ENCODE measurements around the gene ZFAND3.

ZFAND3 gene

DNA sequence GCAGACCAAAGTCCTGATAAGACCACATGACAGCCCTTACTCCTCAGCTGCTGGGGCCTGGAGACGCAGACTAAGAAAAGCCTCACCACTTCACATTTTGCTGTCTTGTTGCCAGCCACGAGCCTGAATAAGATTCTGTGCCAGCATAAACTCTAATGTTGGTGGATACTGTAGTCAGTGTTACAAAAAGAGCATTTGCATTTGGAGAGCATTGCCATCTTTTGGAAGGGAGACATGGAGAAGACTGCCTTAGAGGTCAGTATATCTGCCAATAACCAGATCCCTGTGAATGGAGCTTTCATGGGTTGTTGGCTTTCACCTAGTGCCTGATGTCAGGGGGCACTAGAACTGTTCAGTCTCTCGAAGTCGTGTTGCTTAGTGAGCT lies 315.2 kb downstream of the ZFAND3 start:
- DNase-seq (ENCODE audit: low read depth in 2 of 2): no peak

DNA sequence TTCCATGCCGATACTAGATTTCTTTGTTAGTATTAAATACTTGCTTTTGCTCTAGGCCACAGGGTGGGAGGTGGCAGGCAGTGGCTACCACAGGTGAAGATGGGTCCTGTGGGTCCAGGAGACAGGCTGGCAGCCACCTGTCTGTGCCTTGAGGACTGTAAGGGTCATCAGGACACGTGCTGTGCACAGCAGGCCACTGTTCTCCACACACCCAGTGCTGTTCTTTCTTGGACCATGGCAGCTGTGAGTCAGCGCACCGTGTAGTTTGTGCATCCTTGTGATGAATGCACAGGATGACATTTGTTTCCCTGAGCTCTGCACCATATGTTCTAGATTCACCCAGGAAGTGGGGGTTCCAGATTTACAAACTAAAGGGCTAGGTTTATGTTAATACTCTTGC lies 317.0 kb downstream of the ZFAND3 start:
- no peak for DNase-seq (ENCODE audit: low read depth in 2 of 2)

DNA sequence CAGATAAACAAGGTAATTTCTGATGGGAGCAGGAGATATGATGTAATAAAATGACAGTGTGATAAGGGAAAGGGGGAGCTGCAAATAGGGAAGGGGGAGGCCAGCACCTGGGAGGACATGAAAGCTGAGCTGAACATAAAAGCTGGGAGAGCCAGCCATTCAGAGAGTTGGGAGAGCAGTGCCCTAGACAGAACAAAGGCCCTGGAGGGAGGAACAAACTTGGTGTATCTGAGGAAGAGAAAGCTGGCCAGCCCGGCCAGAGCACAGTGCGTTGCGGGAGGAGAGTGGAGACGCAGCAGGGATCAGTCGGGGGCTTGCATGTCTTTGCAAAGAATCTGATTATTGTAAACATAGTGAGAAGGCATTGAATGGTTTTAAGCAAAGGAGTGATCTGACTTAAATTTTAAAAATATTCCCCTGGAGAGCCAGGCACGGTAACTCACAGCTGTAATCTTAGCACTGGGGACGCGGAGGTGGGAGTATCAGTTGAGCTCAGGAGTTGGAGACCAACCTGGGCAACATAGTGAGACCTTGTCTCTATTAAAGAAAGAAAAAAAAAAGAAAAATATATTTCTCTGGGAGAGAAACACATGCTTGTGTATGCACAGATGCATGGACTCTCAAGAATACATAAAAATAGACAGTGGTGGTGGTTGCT lies 318.2 kb downstream of the ZFAND3 start:
- DNase-seq (ENCODE audit: low read depth in 2 of 2): no peak

DNA sequence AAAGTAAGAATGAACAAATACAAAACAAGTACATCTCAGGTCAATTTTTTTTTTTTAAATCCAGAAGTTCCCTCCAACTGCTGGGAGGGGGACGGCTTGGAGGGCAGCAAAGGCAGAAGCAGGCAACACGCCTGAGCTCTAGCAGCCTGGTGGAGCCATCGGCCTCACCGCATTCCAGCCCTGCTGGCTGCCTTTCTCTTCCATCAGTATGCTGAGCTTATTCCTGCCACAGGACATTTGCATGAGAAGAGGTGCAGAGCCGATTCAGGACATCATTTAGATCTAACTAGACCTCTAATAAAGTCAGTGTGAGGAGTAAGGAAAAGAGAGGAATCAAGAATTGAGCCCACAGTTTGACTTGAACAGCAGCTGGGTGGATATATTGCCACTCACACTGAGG lies 318.8 kb downstream of the ZFAND3 start:
- DNase-seq (ENCODE audit: low read depth in 2 of 2): no peak

DNA sequence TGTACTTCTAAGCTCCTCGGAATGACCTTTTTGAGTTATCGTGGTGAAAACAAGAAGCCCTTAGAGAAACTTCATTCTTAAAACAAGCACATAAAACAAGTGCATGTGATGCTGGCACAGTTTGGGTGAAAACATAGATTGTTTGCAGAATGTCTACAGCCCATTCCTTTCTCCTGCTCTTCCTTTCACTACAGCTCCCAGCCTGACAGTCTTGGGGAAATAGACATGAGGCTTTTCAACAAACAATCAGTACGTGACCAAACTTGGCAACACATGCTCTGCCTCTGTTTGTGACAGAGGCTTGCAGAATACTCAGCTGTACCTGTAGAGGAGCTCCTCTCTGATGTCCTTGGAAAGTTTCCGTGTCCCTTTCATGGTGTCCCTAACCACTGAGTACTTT lies 321.6 kb downstream of the ZFAND3 start:
- no peak for DNase-seq (ENCODE audit: low read depth in 2 of 2)

DNA sequence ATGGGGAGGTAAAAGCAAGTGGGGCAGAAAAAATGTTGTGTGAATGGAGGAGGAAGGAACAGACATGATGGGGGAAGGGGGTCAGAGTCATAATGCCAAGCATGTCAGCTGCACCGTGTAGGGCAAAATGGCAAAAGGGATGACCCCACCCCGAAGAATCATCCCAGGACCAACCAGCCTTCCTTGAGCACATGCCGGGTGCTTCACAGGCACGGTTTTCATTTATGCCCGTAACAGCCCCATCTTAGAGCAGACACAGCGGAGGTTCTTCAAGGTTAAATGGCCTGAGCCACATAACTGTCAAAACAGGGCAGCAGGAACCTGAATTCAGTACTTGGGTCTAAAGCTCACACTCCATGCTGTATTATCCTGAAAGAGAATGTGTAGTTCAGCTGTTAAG lies 322.2 kb downstream of the ZFAND3 start:
- no peak for DNase-seq (ENCODE audit: low read depth in 2 of 2)

DNA sequence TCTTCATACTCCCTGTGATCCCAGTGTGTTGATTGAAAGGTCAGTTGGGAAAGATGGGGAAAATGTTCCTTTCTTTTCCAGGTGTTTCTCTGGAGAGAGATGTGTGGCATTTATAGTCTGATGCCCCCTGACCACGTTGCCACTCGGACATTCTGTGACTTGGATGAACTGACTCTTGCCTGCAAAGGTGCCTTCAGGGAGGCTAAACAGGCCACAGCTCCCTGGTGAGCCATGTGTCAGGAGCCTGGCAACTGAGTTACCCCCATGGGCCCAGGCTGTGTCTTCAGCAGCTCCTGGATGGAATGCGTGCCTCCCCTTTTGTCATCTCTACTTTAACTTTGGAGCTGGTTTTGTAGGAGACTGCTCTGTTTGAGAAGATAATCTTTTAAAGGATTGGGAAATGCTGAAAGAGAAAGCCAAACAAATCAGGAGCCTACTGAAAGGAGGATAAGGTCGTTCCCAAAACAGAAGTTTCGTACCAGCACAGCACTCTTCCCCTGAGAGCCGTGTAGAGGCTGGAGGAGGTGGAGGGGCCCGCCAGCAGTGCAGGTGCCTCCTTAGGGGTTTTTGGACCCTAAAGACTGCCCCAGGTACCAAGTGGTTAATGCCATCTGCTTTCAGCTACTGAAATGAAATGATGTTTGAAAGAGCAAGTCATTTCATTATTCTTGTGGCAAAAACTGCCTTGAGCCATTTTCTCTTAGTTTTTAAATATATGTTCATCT lies 322.8 kb downstream of the ZFAND3 start:
- DNase-seq (ENCODE audit: low read depth in 2 of 2): no peak

DNA sequence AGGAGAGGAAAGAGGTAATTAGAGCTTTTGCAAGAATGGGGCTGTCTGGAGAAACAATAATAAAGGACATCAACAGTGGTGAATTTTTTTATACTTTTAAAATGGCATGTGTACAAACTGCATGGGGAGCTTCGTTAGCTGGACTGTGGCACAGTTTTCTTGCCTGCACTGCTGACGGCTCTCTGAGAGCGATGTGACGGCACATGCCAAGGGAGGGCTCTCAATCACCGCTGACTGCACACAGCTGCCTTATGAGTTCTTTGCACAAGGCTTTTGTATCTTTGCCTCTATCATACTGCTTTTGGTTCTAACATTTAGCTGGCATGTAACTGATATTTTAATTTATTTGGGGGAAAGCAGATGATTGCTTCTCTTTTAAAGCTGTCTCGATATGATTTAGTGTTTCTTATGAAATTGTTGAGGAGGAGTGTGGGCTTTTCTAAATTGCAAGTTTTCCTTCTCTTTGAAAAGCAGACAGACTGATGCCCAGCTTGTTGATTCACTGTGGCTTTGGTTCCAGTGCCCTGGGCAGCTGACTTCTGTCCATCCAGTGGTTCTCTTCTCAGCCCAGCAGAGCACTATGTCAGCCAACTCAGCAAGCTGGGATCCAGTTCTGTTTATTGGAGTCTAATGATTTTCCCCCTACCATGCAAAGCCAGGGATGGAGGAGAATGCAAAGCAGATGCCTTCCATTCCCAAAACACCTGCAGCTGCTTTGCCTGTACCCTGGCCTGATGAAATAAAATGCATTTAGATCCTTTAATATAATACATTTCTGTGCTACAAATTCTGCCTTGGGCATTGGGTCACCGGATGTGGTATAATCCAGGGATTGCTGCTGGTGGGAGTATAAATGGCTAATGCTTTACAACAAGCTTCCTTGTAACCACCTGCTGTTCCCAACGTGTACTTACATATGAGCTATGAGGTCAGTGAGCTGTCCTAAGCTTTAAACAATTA lies 323.9 kb downstream of the ZFAND3 start:
- no peak for DNase-seq (ENCODE audit: low read depth in 2 of 2)

DNA sequence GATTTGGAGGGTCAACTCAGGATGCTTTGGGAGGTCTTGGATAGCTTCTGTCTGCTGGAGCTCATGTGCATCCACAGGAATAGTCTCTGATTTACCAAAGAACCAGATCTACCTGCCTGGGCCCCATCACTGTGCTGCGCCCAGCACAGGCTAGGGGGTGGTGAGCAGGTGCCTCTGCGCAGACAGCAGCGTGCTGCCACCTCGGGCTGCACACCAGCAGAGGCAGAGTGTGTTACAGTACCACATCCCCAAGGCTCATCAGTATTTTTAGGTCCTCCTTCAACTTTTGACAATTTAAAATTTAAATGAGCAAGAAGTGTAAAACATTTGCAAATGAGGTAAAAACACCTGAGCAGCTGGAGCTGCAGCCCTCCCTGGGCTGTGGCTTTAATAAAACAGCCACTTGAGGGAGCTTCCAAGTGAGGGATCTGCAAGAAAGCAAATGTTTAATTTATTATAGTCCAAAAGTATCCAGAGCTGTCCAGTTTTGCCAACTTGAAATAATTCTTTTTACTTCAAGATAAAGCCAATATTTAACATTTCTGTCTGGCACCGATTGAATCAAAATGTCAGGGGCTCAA lies 324.9 kb downstream of the ZFAND3 start:
- DNase-seq (ENCODE audit: low read depth in 2 of 2): no peak

DNA sequence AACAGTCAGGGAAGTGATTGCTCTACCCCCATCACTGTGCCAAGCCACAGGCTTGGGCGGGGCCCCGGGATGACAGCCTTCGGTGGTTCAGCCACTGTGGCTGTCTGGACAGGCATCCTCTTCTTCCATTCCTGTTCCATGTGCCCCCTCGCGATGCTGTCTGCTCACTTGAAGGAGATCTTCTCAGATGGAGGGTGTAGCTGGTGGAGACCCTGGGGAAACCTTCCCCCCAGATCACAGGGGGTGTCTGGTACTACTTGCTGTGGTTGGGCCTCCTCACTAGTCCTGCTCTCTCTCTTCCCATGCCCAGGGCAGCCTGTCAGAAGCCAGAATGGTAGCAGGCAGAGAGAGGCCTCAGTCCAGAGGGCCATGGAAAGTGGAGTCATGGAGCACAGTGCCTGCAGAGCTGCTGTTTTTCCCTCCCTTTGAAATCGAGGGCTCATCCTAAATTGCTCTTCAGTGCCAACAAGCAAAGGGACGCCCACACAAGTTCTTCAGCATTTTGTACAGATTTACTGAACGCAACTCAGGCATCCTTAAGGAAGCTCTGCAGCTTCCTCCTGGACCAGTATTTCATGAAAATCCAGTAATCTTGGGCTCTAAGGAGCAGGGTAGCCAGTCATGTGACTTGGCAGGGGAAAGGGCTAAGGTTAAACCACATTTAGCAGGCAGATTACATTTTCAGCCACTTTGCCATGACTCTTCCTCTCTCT lies 326.6 kb downstream of the ZFAND3 start:
- no peak for DNase-seq (ENCODE audit: low read depth in 2 of 2)

DNA sequence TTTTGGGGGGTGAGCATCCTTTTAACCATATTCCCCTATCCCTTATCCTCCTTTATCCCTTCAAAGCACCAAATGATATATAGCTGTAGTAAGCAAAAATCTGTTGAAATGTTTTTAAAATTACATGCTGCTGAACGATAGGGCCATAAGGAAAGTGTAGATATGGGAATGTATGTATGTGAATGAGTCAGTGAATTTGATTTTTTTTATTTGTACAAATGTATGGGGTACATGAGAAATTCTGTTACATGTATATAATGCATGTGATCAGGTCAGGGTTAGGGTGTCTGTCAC lies 327.2 kb downstream of the ZFAND3 start:
- DNase-seq (ENCODE audit: low read depth in 2 of 2): no peak

DNA sequence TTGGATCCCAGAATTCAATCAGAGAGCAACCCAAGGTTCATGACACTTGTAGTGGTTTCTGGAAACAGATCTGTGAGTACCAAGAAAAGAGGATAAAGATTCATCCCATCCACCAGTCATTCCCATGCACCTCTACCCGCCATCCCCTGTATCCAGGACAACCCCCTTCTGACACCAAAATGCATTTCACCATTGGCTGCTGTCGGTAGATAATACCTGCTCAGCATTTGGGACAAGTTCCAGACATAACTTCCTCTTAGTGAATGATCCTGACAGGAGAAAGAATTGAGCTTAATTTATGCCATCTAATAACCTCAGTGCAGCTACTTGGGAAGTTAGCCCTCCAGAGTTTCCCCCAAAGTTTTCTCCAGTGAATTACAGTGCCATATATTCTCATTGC lies 329.1 kb downstream of the ZFAND3 start:
- DNase-seq (ENCODE audit: low read depth in 2 of 2): no peak

DNA sequence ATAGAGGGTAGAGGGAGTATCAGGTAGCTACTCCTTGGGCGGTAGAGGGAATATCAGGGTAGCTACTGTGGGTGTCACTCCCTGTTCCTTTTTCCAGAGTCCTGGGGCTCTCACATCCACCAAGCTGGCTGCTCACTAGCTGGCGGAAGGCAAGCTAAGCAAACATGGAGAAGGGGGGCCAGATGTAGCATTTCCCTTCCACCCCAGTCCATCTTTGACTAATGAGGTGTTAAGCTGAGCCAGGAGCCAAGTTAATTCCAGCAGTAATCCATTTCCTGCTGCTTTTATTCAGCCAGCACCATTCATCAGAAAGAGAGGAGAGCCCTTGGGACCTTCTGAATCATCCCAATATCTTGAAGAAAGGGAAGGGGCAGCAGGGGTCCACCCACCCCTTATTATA lies 330.0 kb downstream of the ZFAND3 start:
- no peak for DNase-seq (ENCODE audit: low read depth in 2 of 2)

DNA sequence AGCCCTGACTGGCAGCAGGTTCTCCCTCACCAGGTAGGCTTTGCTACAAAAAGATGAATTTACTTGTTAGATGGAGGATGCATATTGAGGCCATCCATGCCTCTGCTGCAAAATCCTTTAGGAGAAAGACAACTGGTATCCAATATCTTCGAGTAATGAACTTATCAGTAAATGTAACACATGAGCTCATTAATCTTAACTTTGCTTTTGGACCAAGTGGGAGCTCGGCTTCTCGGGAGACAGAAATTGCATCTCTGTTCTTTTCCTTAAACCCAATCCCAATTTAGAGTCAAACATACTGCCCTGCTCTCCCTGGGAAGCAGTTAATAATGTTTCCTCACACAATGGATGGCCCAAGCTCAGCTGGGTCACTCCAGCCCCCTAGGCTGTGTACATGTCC lies 330.5 kb downstream of the ZFAND3 start:
- DNase-seq (ENCODE audit: low read depth in 2 of 2): no peak

DNA sequence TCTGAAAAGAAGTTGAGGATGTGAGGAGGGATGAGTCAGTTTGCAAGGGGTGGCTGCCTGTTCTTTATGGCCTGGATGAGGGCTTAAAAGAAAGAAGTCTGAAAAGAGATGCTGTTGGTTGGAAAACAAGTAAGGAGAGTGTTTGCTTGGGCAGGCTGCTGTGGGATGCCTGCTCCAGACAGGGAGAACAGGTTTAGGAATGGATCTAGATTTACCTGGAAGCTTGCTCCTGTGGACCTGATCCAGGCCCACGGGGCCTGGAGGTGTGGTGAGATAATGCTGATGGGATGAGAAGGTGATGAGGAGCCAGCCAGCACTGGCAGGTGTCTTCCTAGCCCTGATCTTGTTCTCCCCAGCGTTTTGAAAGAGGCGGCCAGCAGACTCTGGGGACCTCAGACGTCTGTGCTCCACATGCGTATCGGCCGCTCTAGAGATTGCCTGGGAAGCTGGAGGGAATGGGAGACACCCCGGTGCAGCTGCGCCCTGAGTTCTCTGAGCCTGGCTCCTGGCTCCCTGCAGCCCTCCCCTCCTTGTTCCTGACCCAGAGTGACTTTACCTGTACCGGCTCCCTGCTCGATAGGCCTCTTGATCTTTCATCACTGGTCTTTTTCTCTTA lies 331.3 kb downstream of the ZFAND3 start:
- no peak for DNase-seq (ENCODE audit: low read depth in 2 of 2)

DNA sequence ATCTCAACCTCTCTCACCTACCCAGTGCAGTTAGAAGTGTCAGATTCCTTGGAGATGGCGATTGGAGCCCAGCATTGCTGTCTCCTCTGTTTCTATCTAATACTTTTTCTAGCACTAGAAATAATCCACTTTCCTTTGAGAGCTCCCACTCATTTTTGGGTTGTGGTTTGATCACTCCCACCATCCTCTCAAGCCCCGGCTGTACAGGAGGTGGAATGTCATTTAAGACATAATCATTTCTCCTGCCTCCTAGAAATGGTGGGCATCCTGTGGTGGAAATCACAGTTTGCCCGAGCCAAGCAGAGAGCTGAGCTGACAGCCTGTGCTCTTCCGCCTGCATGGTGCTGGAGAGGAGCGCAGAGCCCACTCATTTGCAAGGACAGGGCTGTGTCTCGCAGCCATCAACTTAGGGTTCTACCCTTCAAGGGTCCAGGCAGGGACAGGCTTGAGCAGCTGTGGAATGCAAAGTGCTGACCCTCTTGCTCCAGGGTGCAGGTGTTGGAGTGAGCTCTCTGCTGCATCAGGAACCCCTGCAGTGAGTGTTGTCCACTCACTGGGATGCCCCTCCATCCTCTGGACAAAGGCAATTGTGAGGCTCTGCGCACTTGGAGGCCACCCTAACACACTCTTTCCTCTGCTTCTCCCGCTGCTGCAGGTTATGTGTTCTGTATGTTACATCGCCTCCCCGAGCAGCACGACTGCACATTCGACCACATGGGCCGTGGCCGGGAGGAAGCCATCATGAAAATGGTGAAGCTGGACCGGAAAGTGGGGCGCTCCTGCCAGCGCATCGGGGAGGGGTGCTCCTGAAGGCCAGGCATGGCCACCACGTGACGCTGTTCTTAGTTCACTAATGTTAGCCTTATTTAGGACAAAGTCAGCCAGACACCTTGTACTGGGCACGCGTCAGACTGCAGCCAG lies 332.3 kb downstream of the ZFAND3 start:
- DNase-seq (ENCODE audit: low read depth in 2 of 2): no peak

DNA sequence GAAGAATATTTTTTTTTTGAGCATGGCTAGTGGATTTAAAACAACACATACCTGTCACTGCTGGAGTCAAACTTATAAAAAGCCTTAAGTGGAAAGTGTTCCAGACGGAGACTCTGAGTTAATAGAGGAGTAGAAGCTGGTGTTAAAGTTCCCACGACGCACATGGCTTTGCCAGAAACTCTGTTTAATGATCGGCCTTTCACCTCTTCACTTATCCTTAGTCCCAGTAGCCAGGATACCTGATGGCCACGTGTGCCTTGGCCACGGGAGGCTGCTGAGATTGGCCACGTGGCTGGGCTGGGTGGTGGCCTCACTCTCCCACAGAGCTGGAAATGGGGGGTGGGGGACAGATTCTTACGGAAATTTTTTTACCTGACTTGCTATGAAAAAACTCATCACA lies 333.1 kb downstream of the ZFAND3 start:
- no peak for DNase-seq (ENCODE audit: low read depth in 2 of 2)

DNA sequence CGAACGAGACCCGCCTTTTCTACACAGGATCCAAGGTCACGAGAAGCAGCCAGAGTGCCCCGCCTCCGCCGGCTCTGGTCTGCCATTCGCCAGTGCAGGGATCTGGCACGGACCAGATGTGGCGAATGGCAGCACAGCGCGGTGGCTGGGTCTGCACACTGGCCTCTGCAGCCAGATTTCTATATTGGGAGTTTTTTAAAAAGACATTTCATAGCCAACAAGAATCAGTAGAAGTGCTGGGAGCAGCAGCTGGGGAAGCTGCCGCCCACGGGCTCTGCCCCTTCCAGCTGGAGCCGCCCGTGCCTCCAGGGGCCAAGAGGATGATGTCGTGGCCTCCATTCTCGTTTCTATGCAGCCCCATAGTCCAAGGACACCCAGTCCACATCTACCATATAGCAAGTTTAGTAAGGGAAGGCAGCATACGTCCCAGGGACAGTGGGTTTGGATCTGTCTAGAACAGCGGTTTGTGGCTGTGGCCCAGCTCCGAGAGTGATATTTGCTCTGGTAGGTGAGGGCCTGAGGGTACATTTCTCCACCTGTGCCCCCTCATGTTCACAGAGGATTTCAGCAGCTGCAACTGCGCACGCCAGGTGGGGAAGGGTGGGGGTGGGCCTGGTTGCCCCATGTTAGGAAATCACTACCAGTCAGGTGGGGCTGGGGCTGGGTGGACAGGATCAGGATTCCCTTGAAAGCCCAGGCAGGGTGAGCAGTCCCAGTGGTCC lies 333.7 kb downstream of the ZFAND3 start:
- DNase-seq (ENCODE audit: low read depth in 2 of 2): no peak

DNA sequence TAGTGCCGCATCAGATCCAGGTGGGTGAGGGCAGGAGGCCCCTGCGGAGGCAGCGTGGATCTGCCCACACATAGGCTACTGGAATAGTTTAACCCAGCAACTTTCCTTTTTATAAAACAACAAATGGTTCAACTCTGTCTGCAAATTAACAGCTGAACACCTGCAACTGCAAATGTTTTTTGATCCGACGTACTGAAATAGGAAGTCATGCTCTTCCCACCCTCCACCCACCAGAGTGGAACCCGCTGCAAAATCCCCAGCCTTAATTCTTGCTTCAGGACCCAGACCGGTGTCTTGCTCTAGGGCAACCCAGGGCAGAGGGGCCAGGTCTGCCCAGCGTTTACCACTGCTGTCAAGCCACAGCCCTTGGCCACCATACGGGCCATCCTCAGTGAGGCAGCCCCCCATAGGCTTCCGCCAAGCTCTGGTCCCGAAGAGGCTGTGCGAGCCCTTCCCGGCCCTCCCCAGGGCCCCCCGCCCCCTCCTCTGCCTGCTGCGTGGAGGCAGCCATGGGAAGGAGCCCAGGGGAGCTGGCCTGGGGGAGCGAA lies 334.3 kb downstream of the ZFAND3 start:
- no peak for DNase-seq (ENCODE audit: low read depth in 2 of 2)

Data from stimulated activated CD4-positive, alpha-beta T cell treated with anti-CD3 and anti-CD28 coated beads, Interleukin-1b, Interleukin-23, amount 100 ng/mL, for 4 hours (primary cell).